ENCODE measurements around the gene LRP11. TPM values are rescaled to one million over a fixed set of nuclear protein-coding genes. Genes with fewer than 3 reads are reported as not detected.
A peak's percentile ranks its signal among the peaks of the same experiment; 100 is the strongest.
"Not testable (repeated sequence)": the region's sequence is repeated elsewhere in the genome, so short reads cannot be mapped to it uniquely, and the experiment has no call there.

LRP11 gene
- polyA plus RNA-seq, 6 donors from 2014 or later: 0.12 to 0.28 TPM; not detected in 4

DNA sequence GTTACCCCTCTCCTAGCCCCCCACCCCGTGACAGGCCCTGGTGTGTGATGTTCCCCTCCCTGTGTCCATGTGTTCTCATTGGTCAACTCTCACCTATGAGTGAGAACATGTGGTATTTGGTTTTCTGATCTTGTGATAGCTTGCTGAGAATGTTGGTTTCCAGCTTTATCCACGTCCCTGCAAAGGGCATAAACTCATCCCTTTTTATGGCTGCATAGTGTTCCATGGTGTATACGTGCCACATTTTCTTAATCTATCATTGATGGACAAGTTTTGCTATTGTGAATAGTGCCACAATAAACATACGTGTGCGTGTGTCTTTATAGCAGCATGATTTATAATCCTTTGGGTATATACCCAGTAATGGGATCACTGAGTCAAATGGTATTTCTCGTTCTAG lies 27.7 kb upstream of the LRP11 start:
- not testable (repeated sequence) for H3K4me1 Mint-ChIP-seq; DNase-seq; H3K4me3 Mint-ChIP-seq; ATAC-seq (ENCODE audit: low read depth in 2 of 2); H3K36me3 Mint-ChIP-seq; H3K9me3 Mint-ChIP-seq
- peaks cover 27 to 71% (median 57%) of the 10 kb centered on the region in 3 donors for H3K27me3 Mint-ChIP-seq
- H3K27ac Mint-ChIP-seq: peak overlapping the region in 1 of 6 donors; percentile 39

DNA sequence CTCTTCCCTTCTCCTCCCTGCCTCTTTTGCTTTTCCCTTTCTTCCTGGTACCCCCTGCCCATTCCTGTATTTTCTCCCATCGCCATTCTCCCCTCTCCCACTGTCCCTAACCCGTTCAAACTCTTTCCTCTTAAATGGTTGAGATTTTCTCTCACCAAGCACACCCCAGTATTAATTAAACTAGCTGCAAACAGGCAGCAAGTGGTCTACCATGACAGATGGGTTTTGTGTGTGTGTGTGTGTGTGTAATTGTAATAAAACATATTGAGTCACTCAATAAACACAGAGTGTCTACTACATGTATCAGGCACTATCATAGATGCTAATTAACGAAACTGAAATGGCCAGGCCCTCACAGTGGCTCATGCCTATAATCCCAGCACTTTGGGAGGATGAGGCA lies 27.1 kb upstream of the LRP11 start:
- no peak overlapping the region for H3K4me3 Mint-ChIP-seq
- H3K27me3 Mint-ChIP-seq: peaks cover 27 to 72% (median 54%) of the 10 kb centered on the region in 3 donors
- DNase-seq (no peak), ATAC-seq (ENCODE audit: low read depth in 2 of 2) (no peak)
- no peak overlapping the region for H3K27ac Mint-ChIP-seq
- no peaks in the 10 kb centered on the region for H3K36me3 Mint-ChIP-seq
- H3K4me1 Mint-ChIP-seq: no peaks in the 10 kb centered on the region
- H3K9me3 Mint-ChIP-seq: no peaks in the 10 kb centered on the region

DNA sequence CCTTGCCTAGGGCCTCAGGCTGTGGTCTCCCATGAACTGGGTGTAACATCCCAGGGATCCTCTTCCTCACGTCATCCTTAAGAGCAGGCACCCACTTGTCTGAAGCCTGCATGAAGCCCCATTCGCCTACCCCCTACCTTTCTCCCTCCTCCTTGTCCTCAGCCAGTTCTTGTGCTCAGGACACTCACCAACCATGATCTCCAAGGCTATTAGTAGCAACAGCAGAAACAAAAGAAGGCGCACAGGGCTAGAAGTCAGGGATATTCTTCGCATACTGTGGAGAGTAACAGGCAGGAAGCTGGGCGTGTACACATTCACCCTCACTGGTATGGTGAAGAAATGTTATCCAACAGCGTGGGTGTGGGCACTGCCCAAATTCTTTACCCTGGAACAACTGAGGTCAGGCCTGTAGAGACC lies 26.5 kb upstream of the LRP11 start:
- DNase-seq (no peak), ATAC-seq (ENCODE audit: low read depth in 2 of 2) (no peak)
- Mint-ChIP-seq H3K4me1 (no peaks in the 10 kb centered on the region), H3K9me3 (no peaks in the 10 kb centered on the region), H3K4me3 (no peak overlapping the region), H3K36me3 (no peaks in the 10 kb centered on the region), H3K27me3 (peaks cover 22 to 66% (median 49%) of the 10 kb centered on the region in 3 donors), H3K27ac (no peak overlapping the region)

DNA sequence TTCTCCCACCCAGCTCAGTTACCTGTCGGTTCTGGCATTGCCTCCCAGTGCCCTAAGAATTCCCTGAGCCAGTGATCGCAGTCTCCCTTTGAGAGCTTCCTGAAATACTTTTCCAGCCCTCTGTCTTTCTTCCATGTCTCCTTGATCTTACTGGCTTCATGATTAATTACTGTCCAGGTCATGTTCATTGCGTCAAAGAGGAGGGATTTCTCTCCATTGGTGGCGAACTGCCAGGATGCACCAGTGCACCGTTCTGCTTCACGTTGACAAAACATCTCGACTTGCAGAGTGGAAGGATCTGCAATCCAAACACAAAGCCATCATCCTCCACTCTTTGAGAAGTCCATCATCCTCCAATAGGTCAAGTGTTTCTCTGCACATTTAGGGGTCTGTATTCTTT lies 25.2 kb upstream of the LRP11 start:
- Mint-ChIP-seq H3K27me3 (peaks cover 15 to 59% (median 46%) of the 10 kb centered on the region in 3 donors), H3K4me1 (no peaks in the 10 kb centered on the region), H3K36me3 (no peaks in the 10 kb centered on the region), H3K4me3 (no peak overlapping the region), H3K9me3 (no peaks in the 10 kb centered on the region), H3K27ac (no peak overlapping the region)
- ATAC-seq (ENCODE audit: low read depth in 2 of 2): no peak
- DNase-seq: no peak

DNA sequence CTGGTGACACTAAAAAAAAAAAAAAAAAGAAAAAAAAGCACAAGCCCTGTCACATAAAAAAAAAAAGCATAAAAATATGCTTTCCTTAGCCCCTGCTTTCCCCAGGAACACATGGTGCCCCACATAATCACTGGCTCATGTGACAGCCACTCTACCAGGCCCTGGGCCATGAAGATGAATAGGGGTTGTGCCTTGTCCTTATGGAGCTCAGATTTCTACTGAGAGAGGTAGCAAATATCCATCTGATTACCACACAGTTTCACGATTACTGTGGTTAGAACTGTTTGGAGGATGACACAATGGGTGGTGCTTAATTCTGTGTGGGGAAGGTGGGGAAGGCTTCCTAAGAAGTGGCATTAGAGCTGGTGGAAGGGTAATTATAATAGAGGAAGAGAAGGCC lies 24.5 kb upstream of the LRP11 start:
- no peaks in the 10 kb centered on the region for H3K9me3 Mint-ChIP-seq
- peaks cover 17 to 61% (median 49%) of the 10 kb centered on the region in 3 donors for H3K27me3 Mint-ChIP-seq
- no peak overlapping the region for H3K4me3 Mint-ChIP-seq
- no peak for ATAC-seq (ENCODE audit: low read depth in 2 of 2)
- no peaks in the 10 kb centered on the region for H3K36me3 Mint-ChIP-seq
- no peak for DNase-seq
- no peak overlapping the region for H3K27ac Mint-ChIP-seq
- H3K4me1 Mint-ChIP-seq: no peaks in the 10 kb centered on the region

DNA sequence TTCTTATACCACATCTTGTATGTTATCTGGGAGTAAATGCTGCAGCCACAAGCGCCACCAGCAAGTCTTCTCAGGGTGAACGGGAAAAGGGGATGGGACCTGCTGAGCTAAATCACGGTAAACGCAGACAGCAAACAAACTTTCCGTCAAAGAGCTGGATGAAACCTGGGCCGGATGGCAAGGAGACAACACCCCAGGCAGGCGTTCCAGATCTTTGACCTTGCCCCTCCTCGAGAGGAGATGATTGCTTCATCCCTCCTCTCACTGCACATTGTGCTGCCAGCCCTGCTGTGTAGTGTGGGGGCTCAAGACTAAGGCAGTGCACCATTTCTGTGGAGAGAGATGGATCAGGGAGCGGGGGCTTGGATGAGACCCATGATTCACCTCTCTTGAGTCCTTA lies 23.9 kb upstream of the LRP11 start:
- ATAC-seq (ENCODE audit: low read depth in 2 of 2) (no peak), DNase-seq (no peak)
- H3K36me3 Mint-ChIP-seq: no peaks in the 10 kb centered on the region
- H3K4me3 Mint-ChIP-seq: no peak overlapping the region
- H3K9me3 Mint-ChIP-seq: no peaks in the 10 kb centered on the region
- H3K27ac Mint-ChIP-seq: no peak overlapping the region
- peaks cover 18 to 63% (median 45%) of the 10 kb centered on the region in 3 donors for H3K27me3 Mint-ChIP-seq
- no peaks in the 10 kb centered on the region for H3K4me1 Mint-ChIP-seq

DNA sequence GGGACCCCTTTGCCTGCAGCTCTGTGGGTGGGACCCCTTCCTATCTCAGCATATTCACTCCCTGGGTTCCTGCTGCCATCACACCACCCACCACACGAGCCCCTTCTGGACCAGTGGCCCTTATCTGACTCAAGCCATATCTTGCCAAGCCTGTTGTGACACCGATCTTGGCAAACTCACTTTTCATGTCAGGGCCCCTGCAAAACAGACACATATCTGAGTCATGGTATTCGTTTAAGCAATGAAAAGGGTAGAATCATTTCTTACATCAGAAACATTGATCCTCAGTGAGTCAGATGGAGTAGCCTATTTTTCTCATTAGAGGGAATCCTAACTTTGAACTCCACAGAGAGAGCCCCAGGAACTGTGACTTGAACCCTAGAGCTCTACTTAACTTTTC lies 23.2 kb upstream of the LRP11 start:
- Mint-ChIP-seq H3K36me3 (no peaks in the 10 kb centered on the region), H3K27ac (no peak overlapping the region), H3K27me3 (peaks cover 18 to 63% (median 38%) of the 10 kb centered on the region in 3 donors), H3K4me3 (no peak overlapping the region), H3K4me1 (no peaks in the 10 kb centered on the region), H3K9me3 (no peaks in the 10 kb centered on the region)
- no peak for ATAC-seq (ENCODE audit: low read depth in 2 of 2)
- no peak for DNase-seq

DNA sequence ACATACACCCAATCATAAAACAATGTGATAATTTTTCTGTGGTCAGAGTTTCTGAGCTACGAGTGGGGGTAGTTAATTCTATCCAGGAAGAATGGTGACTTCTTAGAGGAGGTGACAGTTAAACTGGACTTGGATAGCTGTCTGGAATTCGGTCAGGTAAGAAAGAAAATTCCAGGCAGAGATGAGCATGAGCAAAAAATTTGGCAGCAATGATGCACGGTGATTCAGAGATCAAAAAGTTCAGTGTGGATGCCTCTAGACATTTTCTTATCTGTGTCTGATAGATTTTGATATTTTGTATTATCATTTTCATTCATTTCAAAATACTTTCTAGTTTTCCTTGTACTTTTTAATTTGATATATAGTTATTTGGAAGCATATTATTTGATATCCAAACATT lies 21.7 kb upstream of the LRP11 start:
- Mint-ChIP-seq H3K27me3 (peaks cover 22 to 55% (median 47%) of the 10 kb centered on the region in 3 donors), H3K36me3 (no peaks in the 10 kb centered on the region), H3K4me1 (no peaks in the 10 kb centered on the region), H3K4me3 (no peak overlapping the region), H3K27ac (no peak overlapping the region), H3K9me3 (peaks cover 0 to 2% (median 0%) of the 10 kb centered on the region in 7 donors)
- DNase-seq (no peak), ATAC-seq (ENCODE audit: low read depth in 2 of 2) (no peak)

DNA sequence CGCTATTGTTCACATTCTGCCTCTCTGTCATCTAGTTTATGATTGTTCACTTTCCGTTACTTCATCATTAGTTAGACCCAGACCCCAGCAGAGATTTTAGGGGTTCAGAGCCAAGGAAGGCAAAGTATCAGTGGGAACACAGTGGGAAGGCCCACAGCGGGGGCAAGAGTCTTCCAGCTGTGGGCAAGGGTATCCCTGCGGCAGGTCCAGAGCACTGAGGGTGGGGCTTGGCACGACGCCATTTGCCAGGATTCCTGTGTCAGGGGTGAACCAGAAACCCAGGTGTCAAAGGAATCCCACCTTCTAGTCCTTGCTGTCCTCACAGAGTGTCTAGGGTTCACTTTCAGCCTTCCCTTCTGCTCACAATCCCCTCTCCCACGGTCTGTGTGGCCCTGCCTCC lies 20.5 kb upstream of the LRP11 start:
- Mint-ChIP-seq H3K4me3 (no peak overlapping the region), H3K4me1 (no peaks in the 10 kb centered on the region), H3K27ac (no peak overlapping the region), H3K27me3 (peaks cover 27 to 60% (median 56%) of the 10 kb centered on the region in 3 donors), H3K36me3 (no peaks in the 10 kb centered on the region), H3K9me3 (peaks cover 0 to 3% (median 0%) of the 10 kb centered on the region in 7 donors)
- ATAC-seq (ENCODE audit: low read depth in 2 of 2): no peak
- DNase-seq: no peak

DNA sequence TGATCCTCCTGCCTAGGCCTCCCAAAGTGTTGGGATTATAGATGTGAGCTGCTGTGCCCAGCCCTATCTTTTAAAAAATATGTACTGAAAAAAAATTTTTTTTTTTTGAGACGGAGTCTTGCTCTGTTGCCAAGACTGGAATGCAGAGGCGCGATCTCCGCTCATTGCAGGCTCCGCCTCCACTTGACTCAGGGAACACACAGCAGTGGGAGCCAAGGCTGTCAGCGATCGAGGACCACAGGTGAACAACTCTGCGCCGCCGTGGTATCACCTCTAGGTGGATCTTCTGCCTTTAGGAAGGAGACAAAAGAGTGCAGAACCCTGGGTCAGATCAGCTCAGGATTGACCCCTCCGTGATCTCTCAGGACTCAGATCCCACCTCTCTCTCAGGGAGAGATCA lies 20.1 kb upstream of the LRP11 start:
- no peaks in the 10 kb centered on the region for H3K4me1 Mint-ChIP-seq
- ATAC-seq (ENCODE audit: low read depth in 2 of 2): no peak
- H3K27me3 Mint-ChIP-seq: peaks cover 27 to 64% (median 55%) of the 10 kb centered on the region in 3 donors
- peaks cover 0 to 4% (median 0%) of the 10 kb centered on the region in 7 donors for H3K9me3 Mint-ChIP-seq
- DNase-seq: no peak
- no peak overlapping the region for H3K4me3 Mint-ChIP-seq
- H3K36me3 Mint-ChIP-seq: no peaks in the 10 kb centered on the region
- H3K27ac Mint-ChIP-seq: no peak overlapping the region

DNA sequence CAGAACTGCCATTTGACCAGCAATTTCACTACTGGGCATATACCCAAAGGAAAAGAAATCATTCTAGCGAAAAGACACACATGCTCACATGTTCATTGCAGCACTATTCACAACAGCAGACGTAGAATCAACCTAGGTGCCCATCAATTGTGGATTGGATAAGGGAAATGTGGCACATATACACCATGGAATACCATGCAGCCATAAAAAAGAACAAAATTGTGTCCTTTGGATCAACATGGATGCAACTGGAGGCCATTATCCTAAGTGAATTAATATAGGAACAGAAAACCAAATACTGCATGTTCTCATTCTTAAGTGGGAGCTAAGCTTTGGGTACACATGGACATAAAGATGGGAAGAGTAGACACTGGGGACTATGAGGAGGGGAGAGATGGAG lies 17.7 kb upstream of the LRP11 start:
- DNase-seq (no peak), ATAC-seq (ENCODE audit: low read depth in 2 of 2) (no peak)
- no peaks in the 10 kb centered on the region for H3K36me3 Mint-ChIP-seq
- H3K27ac Mint-ChIP-seq: no peak overlapping the region
- H3K4me1 Mint-ChIP-seq: no peaks in the 10 kb centered on the region
- H3K4me3 Mint-ChIP-seq: no peak overlapping the region
- peaks cover 38 to 64% (median 49%) of the 10 kb centered on the region in 3 donors for H3K27me3 Mint-ChIP-seq
- H3K9me3 Mint-ChIP-seq: peaks cover 0 to 4% (median 0%) of the 10 kb centered on the region in 7 donors

DNA sequence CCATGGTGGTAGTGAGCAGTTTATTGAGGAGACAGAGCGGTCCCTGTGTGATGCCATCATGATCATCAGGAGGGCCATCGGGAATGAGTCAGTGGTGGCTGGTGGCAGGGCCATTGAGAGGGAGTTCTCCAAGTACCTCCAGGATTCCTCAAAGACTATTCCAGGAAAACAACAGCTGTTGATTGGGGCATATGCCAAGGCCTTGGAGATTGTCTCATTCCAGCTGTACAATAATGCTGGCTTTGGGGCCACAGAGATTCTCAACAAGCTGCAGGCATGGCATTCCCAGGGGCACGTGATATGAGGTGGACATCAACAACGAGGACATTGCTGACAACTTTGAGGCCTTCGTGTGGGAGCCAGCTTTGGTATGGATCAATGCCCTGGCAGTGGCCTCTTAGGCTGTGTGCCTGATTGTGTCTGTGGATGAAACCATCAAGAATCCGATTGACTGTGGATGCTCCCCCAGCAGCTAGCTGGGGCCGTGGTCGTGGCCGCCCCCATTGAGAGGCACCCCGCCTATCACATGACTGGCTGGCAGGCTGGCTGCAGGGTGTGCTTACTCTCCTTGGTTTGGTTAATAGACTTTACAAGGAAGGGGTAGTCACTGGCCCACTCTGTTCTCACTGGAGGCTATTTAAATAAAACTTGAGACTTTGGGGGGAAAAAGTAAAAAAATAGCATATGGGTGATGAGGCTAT lies 17.1 kb upstream of the LRP11 start:
- H3K27ac Mint-ChIP-seq: no peak overlapping the region
- H3K4me3 Mint-ChIP-seq: peak overlapping the region in 1 of 8 donors; percentile 47
- H3K36me3 Mint-ChIP-seq: no peaks in the 10 kb centered on the region
- peaks cover 0 to 4% (median 0%) of the 10 kb centered on the region in 7 donors for H3K9me3 Mint-ChIP-seq
- no peaks in the 10 kb centered on the region for H3K4me1 Mint-ChIP-seq
- peaks cover 39 to 65% (median 49%) of the 10 kb centered on the region in 3 donors for H3K27me3 Mint-ChIP-seq
- ATAC-seq (ENCODE audit: low read depth in 2 of 2) (no peak), DNase-seq (no peak)

DNA sequence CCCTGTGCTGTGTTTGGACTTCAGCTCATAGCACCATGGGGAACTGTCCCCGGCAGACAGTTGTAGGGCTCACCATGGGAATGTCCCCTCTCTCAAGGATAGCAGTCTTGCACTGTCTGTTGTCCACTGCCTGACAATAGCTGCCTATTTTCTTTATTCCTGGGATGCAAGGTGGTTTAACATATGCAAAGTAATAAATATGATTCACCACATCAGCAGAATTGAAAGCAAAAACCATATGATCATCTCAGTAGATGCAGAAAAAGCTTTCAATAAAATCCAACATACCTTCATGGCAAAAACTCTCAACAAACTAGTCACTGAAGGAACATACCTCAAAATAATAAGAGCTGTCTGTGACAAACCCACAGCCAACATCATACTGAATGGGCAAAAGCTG lies 13.5 kb upstream of the LRP11 start:
- Mint-ChIP-seq H3K27me3 (peaks cover 40 to 78% (median 68%) of the 10 kb centered on the region in 3 donors), H3K9me3 (peaks cover 0 to 10% (median 4%) of the 10 kb centered on the region in 7 donors), H3K4me3 (no peak overlapping the region), H3K27ac (no peak overlapping the region), H3K36me3 (no peaks in the 10 kb centered on the region), H3K4me1 (no peaks in the 10 kb centered on the region)
- DNase-seq: no peak
- ATAC-seq (ENCODE audit: low read depth in 2 of 2): no peak

DNA sequence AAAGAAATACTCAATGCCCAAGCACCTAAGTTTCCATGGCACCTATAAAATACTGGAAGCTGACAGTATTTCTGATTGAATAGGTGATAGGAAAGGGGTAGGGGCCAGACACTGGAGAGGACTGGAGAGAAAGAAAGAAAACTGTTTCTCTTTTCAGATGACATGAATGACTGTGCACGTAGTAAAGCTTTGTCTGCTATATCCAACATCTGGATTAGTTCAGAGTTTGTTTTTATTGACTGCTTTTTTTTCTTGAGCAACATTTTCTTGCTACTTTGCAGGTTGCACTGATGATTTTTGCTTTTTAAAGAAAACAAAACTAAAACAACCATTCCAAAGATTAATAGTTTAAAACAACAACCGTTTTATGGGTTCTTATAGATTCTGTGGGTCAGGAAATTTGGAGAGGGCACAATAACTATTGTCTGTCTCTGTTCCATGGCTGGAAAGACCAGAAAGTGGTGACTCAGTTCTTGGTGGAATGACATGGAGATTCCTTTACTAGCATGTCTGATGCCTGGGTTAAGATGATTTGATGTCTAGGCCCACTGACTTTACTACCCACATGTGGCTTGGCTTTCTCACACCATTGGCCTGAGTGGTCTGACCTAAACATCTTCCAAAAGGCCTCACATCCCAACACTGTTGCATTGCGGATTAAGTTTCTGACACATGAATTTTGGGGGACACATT lies 12.2 kb upstream of the LRP11 start:
- H3K27me3 Mint-ChIP-seq: peaks cover 41 to 83% (median 79%) of the 10 kb centered on the region in 3 donors
- ATAC-seq (ENCODE audit: low read depth in 2 of 2) (no peak), DNase-seq (no peak)
- H3K9me3 Mint-ChIP-seq: peaks cover 0 to 17% (median 13%) of the 10 kb centered on the region in 7 donors
- H3K36me3 Mint-ChIP-seq: no peaks in the 10 kb centered on the region
- no peaks in the 10 kb centered on the region for H3K4me1 Mint-ChIP-seq
- H3K4me3 Mint-ChIP-seq: no peak overlapping the region
- no peak overlapping the region for H3K27ac Mint-ChIP-seq

All from naive B cell (primary cell).